ENCODE results near the gene CREM.
"Not testable (repeated sequence)": the region's sequence is repeated elsewhere in the genome, so short reads cannot be mapped to it uniquely, and the experiment has no call there.

Gene CREM

GRCh38 chr10:35210961-35211360 lies 84.3 kb downstream of the CREM start:
- no peak overlapping the region for H3K4me3 ChIP-seq (ENCODE audit: low read length)
- TF ChIP-seq CTCF (conservative IDR thresholded peaks at IDR 0.05; ENCODE audit: low read depth, low read length), result no peak
- no peak for DNase-seq (ENCODE audit: low read depth)

GRCh38 chr10:35211390-35211789 lies 84.7 kb downstream of the CREM start:
- no peak for TF ChIP-seq CTCF (conservative IDR thresholded peaks at IDR 0.05; ENCODE audit: low read depth, low read length)
- no peak for DNase-seq (ENCODE audit: low read depth)
- H3K4me3 ChIP-seq (ENCODE audit: low read length), result no peak overlapping the region

- no peak overlapping the region for H3K4me3 ChIP-seq (ENCODE audit: low read length)
- TF ChIP-seq CTCF (conservative IDR thresholded peaks at IDR 0.05; ENCODE audit: low read depth, low read length), result no peak
- no peak for DNase-seq (ENCODE audit: low read depth)
These were observed 86.2 kb downstream of the CREM start for GRCh38 chr10:35212856-35213255.

- no peak for DNase-seq (ENCODE audit: low read depth)
- H3K4me3 ChIP-seq (ENCODE audit: low read length), result no peak overlapping the region
- TF ChIP-seq CTCF (conservative IDR thresholded peaks at IDR 0.05; ENCODE audit: low read depth, low read length), result no peak
These were observed 87.1 kb downstream of the CREM start for GRCh38 chr10:35213699-35214098.

GRCh38 chr10:35214607-35215020 lies 88.0 kb downstream of the CREM start:
- no peak overlapping the region for H3K4me3 ChIP-seq (ENCODE audit: low read length)
- no peak for DNase-seq (ENCODE audit: low read depth)
- no peak for TF ChIP-seq CTCF (conservative IDR thresholded peaks at IDR 0.05; ENCODE audit: low read depth, low read length)

GRCh38 chr10:35215107-35215506 lies 88.5 kb downstream of the CREM start:
- DNase-seq (ENCODE audit: low read depth), result no peak
- no peak for TF ChIP-seq CTCF (conservative IDR thresholded peaks at IDR 0.05; ENCODE audit: low read depth, low read length)
- no peak overlapping the region for H3K4me3 ChIP-seq (ENCODE audit: low read length)

GRCh38 chr10:35216303-35216905 lies 89.8 kb downstream of the CREM start:
- no peak for TF ChIP-seq CTCF (conservative IDR thresholded peaks at IDR 0.05; ENCODE audit: low read depth, low read length)
- no peak overlapping the region for H3K4me3 ChIP-seq (ENCODE audit: low read length)
- DNase-seq (ENCODE audit: low read depth), result no peak

- DNase-seq (ENCODE audit: low read depth); H3K4me3 ChIP-seq (ENCODE audit: low read length): not testable (repeated sequence)
These were observed 90.3 kb downstream of the CREM start for GRCh38 chr10:35216956-35217355.

Measured in retinal pigment epithelial cell (primary cell).